Neural cell (in vitro differentiated cells): Measurements from ENCODE around the gene TMEM247.

Experiments
- EZH2 ChIP-seq: fragments of 200-600, 300-800 bp; shearing (Covaris generic), sonication (generic); IDR thresholded peaks from 2 replicates; pipeline ENCODE4 v1.6.1; 2014; ENCODE audit warnings: antibody characterized with exemption, low read length, borderline replicate concordance, mild to moderate bottlenecking; ENCODE audit not compliant: insufficient read depth, poor library complexity, severe bottlenecking
- POLR2AphosphoS5 ChIP-seq: IDR thresholded peaks from 2 replicates; pipeline ENCODE4 v1.6.1; 2012
- RAD21 ChIP-seq: fragments of 450-650 bp; conservative IDR thresholded peaks from 2 replicates; pipeline ENCODE4 v1.6.1; 2014; ENCODE audit warnings: antibody characterized with exemption, mild to moderate bottlenecking, moderate library complexity

GRCh38 chr2:46497766-46498165 lies 18.4 kb downstream of the TMEM247 start:
- no peak for TF ChIP-seq RAD21
- TF ChIP-seq POLR2AphosphoS5 = no peak
- no peak for TF ChIP-seq EZH2
